HG02840 (cell line): ENCODE results near the gene FOXD4L6.
"Not testable (repeated sequence)": the region's sequence is repeated elsewhere in the genome, so short reads cannot be mapped to it uniquely, and the experiment has no call there.

Source experiments
- ATAC-seq: cut with Tn5 transposase; IDR thresholded peaks from one replicate; pipeline ENCODE4 v1.9.1; 2021; ENCODE audit warnings: mild to moderate bottlenecking, moderate library complexity, moderate number of reproducible peaks; ENCODE audit not compliant: unreplicated experiment, low FRiP score

Gene FOXD4L6

DNA sequence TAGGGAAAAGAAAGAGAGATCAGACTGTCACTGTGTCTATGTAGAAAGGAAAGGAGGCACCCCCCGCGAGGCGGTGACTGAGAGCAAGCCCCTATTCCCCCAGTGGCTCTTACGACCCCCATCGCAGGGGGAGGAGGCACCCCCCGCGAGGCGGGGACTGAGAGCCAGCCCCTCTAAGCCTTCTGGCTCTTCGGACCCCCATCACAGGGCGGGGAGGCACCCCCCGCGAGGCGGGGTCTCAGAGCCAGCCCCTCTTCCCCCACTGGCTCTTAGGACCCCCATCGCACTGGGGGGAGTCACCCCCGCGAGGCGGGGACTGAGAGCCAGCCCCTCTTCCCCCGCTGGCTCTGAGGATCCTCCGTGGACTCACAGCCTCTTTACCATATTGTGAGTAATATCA lies 23.9 kb downstream of the FOXD4L6 start:
- ATAC-seq, result not testable (repeated sequence)

DNA sequence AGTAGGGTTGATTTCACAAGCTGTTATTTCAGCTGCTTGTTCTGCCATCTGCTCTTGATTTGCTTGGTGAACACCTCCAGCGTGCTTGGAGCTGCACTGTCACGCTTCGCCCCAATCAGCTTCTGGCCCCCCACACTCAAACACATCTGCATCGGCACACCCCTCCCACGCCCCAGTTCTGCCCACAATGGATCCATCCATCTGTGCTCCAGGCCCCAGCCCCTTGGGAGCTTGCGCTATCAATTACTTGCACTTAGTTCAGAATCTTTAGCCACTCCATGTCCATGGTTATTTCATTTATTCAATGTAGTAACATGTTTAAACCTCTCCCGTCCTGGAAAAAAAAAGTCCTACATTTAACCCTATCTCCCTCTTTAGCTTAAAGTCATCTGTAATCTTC lies 28.0 kb downstream of the FOXD4L6 start:
- not testable (repeated sequence) for ATAC-seq

DNA sequence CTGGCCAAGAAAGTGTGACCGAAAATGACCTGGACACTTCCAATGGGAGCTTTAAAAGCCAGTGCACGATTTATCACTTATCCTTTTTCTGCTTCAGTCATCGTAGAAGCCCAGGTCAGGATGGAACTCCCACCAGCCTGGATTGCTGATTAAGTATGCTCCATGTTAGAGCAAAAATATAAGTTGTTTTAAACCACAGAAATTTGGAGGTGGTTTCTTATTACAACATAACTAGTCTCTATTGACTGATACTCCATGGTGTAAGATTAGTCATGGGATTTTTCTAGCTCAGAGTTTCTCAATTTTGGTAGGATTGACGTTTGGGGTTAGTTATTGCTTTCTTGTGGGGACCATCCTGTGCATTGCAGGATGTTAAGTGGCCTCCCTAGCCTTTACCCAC lies 29.7 kb downstream of the FOXD4L6 start:
- ATAC-seq, result not testable (repeated sequence)

DNA sequence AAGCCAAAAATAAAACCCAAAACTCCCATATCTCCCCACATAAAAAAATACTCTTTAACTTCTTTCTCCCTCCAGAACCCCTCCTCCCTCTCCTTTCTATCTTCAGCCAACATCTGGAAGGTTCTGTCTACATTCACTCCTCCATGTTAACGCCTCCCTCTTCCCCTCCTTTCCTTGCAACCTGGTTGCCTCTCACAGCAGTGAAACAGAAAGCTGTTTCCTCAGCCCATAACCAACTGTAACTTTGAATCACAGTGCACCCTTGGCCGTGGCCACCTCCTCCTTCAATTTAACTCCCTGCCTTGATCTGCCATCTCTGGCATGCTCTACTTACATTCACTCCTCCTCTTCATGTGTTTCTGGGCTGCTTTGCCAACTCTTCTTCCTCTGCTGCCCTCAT lies 33.4 kb downstream of the FOXD4L6 start:
- not testable (repeated sequence) for ATAC-seq

DNA sequence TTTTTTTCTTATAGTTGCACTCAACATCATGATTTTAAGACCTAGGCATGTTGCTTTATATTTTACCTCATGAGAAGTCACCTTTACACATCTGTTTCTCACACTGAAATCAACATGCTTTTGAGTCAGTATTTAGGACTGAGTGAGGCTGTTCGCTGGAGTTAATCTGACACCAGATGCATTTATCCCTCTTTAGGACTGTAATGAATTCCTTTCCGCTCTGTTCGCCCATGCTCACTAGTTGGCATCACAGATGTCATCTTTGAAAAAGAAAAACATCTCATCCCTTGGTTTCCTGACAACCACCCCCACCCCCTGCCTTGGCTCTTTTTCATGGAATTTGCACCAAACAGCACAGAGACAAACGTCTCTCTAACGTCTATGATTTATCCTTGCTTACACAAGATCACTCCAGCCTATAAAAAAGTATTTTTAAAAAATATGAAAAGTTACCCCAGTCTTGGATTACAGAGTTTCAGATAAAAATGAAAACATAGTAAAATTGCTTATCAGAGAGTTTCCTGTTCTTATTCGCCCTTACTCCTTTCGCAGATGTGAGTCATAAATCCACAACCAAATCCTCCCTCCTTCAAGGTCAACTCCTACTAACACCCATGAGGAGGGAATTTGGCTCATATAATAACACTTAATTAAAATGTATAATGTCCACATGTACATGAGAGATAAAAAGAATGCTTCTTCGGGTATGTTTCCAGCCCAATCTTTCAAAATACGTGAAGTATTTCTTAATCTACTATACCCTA lies 34.3 kb downstream of the FOXD4L6 start:
- not testable (repeated sequence) for ATAC-seq

DNA sequence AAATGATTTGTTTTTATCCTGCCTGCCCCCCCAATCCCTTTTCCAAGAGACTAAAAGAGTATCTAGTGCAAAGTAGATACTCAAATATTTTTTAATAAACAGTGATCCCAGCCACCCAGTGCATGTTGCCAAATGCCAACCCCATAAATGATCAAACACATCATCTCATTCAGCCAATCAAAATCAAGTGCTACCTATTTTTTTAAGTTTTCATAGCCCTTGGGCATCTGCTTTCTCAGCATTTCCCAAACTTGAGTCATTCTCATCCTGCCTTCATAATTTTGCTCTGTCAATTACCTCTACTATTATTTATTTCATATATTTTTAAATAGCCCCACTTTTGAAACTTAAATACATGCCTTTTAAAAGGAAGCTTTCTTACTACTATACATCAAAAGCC lies 37.6 kb downstream of the FOXD4L6 start:
- not testable (repeated sequence) for ATAC-seq

DNA sequence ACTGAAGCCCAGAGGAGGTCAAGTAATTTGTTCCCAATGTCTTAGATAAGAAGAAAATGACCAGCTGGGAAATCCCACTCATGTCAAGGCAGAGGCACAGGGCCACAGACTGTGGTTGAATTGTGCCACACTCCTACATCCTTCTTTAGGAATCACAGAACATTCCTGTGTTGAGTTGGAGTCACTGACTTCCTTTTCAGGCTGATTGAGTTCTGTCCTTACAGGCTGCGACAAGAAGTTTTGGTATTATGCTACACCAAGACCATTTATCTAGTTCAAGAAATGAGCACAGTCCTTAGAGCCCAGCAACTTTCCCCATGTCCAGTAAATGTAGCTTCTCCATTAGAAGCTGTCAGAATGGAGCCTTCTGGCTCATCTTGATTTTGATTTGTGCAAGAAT lies 38.1 kb downstream of the FOXD4L6 start:
- ATAC-seq, result not testable (repeated sequence)

DNA sequence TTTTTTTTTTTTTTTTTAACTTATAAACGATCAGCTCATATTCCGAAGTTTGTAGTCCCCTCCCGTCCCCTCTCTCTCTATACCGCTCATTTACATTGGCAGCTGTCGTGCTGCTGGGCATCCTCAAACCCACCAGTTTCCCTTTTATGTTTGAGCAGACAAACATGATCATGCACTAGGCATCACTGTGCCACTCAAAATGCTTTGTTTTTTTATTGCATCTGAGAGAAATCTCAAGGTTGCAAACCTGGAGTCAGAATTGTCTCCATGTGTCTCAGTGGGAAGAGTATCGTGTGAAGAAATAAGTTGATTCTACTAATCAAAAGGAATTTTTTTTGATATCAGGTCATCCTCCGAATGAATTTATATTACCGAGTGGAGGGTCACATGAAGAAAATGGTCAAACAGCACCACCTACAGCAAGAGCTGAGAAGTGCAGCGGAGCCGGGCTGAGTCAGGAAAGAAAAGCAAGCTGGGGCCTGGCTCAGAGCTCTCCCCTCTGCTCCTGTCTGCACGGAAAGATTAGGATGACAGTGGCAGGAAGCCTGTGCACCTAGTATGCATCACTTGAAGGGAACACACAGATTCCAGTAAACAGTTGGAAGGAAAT lies 39.9 kb downstream of the FOXD4L6 start:
- ATAC-seq, result not testable (repeated sequence)

DNA sequence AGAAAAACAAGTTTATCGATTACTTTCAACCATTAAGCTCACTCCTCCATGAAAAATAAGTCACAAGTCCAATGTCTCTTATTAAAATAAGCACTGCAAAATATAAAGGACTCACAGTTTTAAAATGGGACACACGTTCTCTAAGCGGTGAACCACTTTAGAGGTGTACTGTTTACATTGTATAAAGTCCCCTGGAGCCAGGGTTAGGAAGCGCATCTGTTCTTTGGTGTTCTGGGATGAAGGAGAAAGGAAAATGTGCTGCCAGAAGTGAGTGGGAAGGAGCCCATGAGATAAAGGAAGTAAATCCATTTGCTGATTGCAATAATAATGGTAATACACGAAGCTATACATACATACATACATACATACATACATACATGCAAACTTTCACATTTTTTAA lies 40.6 kb downstream of the FOXD4L6 start:
- ATAC-seq, result not testable (repeated sequence)

DNA sequence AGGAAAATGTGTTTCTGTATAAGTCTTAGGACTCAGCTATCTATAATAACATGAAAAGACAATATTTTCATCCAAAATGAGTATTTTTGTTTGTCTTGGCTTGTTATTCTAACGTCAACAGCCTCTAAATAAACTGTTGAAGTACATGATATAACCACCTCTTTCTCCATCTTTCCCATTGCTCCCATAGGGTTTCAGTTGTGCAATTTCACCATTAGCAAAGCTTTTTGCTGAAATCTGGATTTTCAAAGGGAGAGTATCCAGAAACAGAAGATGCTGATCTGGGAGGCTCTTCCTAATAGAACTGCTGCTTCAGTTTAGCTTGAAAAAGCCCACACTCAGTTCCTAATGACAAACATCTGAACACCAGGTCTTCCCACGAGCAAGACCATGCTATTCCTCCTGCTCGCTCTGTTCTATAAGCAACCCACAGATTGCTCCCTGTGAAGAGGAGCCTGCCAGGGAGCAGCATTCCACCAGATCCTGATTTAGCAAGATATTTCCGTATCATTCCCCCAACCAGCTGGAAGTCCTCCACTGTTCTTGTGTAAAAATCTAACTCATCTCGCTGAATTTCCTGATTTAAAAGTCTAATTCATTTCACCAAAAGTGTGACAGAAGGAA lies 41.2 kb downstream of the FOXD4L6 start:
- ATAC-seq, result not testable (repeated sequence)

DNA sequence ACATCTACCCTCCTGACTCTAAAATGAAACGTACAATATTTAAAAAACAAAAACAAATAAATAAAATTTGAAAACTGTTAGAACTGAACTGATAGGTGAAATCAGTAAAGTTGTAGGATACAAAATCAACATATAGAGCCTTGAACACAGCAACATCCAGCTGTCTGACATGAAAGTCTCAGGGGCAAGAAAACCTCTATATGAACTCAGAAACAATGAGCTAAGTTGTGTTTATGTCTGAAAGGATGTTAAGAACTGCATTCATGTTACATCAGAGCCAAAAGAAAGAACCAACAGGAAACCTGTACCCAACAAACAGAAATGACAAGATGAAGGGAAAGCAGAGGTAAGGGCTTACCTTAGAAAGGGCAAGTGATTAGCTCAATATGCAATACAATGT lies 41.8 kb downstream of the FOXD4L6 start:
- not testable (repeated sequence) for ATAC-seq

DNA sequence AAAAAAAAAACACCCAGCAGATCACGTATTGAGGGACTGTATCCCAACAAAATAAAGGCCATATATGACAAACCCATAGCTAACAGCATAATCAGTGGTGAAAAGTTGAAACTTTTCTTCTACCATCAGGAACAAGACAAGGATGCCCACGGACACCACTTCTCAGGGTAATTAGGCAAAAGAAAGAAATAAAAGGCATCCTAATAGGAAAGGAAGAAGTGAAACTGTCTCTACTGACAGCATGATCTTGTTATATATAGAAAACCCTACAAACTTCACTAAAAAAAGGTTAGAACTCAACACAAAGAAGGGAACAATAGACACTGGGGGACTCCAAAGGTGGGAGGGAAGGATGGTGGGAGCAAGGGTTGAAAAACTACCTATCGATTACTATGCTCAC lies 42.3 kb downstream of the FOXD4L6 start:
- ATAC-seq, result not testable (repeated sequence)

DNA sequence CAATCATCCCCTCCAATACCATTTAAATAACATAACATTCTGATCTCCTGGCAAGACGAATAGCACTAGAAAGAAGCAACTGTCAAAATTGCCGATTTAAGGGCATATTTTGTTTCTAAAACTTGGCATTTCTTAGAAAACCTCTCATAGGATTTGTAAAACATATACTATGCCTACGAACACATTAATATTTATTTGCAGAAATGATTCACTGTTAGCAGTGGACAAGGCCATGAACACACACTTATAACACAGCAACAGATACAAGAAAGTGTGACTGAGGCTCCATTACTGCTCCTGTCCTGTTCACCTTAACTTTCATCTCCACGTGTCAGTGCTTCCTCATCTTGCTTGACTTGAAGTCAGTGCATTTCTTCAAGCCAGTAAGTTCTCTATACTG lies 46.1 kb downstream of the FOXD4L6 start:
- ATAC-seq, result not testable (repeated sequence)

DNA sequence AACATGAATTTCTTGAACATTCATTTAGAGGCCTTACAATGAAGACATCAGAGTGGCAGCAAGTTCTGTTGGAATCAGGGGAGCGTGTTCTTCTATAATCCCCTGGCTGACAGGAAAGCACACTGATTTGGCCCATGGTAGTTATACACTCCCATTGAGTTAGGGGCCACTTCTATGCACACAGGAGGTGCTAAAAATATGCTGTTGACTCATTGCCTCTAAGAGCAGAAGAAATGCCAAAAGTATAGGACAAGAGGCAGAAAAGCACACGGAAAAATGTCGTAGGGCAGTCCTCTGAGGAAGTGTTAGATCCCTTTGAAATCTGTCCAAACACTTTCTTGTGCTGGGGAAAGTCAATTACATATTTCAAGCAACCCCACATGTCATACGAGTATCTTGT lies 49.0 kb downstream of the FOXD4L6 start:
- not testable (repeated sequence) for ATAC-seq

DNA sequence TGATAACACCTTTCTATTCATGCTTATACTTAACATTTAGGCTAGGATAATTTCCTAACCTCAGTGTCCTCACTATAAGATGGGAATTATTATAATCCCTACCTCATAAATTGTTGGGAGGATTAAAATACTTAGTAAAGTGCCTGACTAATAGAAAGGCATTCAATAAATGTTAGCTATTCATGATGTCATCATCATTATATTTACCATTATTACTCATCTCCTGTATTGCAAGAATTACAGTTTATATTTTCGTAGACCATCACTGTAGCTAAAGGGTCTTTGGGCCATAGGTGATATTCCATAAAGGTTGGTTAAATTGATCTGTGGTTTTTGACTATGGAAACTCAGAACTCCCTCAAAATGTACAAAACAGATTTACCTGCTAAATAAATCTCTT lies 50.9 kb downstream of the FOXD4L6 start:
- not testable (repeated sequence) for ATAC-seq
